ENCODE results near the gene RBM4B.

The RBM4B gene

GRCh38 chr11:66706989-66707388 is 29.3 kb upstream of the RBM4B start:
- DNase-seq = no peak

GRCh38 chr11:66705587-66706335 is 28.1 kb upstream of the RBM4B start:
- DNase-seq = no peak

DNA sequence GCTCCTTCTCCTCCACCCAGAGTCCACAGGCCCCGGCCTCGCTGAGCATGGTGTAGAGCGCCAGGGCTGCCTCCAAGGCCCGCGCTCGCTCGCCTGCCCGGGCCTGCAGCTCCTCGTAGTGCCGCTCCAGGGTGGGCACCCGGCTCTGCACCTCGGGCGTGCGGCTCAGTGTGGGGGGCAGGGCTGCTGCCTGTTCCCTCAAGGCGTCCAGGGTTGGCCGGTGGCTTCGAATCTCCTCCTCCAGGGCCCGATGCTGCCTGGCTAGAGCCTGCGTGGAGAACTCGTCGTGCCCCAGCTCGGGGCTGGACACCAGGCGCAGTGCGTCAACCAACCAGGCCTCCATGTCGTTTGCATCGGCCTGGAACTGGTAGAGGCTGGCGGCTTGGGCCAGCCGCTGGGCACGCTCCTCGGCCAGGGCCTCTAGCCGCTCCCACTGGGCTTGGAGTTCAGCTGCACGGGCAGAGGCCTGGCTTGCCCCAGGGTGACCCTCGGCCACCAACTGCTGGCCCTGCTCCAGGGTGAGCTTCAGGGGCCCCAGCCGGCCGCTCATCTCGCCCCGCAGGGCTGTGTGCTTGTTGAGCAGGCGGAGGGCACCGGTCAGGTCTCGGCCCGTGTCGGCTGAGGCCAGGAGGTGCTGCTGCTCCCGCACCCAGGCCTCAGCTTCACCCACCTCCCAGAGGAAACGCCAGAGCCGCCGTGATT is 27.1 kb upstream of the RBM4B start:
- no peak for DNase-seq

DNA sequence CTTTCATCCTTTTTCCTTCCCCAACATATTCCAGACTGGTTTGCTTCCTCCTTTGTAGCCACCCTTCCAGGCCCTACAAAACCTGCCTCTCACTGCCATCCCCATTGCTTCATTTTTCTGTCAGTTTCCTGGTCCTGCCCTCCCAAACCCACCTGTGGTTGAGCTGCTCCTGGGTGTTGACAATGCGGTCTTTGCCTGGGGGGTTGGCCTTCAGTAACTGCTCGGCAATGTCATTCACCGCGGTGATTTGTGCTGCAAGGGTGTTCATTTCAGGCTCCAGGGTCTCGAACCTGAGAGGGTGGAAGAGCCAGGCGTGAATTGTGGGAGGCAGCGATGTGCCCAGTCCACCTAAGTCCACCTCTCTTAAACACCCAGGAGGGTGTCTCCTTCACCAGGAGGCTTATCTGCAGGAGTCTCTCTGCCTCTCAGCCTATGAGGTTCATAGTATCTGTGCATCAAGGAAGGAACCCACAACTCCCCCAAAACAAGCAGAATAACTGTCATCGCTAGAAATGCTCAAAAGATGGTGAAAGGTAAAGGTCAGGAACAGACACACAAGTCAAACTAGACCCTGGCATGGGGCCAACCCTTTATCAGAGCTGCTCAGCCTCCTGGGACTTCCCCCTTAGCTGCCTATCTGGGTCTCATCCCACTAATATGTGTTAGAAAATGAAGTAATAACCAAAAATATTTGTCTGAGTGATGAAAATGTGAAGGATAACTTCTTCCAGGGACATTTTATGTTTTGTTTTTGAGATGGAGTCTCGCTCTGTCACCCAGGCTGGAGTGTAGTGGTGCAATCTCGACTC is 23.9 kb upstream of the RBM4B start:
- no peak for DNase-seq

DNA sequence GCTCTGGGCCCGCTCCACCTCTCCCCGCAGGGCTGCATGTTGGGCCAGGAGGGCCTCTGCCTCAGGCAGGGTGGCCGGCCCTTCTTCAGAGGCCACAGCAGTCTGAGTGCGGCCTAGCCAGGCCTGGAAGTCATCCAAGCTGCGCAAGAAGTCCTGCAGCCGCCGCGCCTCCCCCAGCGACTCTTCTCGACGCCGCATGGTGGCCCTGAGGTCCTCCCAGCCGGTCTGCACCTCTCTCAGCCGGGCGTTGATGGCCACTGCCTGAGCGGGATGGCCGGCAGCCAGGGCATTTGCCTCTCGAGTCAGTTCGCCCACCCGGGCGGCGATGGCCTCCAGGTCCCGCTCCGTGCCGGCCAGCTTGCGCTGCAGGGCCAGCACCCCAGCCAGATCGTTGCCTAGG is 23.1 kb upstream of the RBM4B start:
- DNase-seq = no peak

- no peak for DNase-seq
Measured at GRCh38 chr11:66700337-66700736, 22.6 kb upstream of the RBM4B start.

- DNase-seq = no peak
Measured at GRCh38 chr11:66698491-66698890, 20.8 kb upstream of the RBM4B start.

- DNase-seq = no peak
Measured at GRCh38 chr11:66697988-66698387, 20.3 kb upstream of the RBM4B start.

DNA sequence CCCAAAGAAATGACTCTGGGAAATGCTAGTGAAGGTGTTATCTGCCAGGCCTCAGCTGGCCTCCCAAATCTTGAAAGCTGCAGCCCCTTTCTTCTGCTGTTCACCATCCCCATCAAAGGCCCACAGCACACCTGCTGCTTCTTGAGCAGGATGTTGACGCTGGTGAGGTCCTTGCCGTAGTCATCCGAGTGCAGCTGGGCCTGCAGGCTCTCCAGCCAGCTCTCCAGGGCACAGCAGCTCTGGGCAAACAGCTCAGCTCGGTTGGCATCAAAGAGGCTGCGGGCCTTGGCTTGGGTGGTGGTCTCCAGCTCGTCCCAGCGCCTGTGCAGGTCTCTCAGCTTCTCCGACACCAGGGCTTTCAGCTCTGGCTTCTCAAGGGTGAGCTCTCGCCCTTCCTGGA is 18.5 kb upstream of the RBM4B start:
- DNase-seq = no peak

DNA sequence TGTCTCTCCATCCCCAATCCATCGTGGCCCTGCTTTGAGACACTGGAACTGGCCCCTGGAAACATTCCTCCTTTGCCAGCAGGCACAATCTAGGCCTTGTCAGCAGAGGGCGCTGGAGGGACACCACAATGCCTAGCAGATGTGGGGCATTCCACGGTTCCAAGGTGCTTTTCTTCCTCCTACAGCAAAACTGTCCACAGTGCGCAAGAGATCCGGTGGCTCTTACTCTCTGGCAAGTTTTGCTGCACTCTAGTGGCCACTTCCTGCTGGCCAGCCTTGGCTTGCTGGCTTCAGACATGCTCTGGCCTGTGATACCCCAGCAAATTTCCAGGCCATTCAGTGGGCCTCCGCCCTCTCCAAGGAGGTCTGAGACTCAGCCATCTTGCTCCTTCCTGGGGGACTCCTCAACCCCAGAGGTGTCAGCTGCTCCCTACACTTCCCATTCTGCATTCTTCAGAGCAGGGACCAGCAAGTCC is 17.1 kb upstream of the RBM4B start:
- DNase-seq = peak; percentile 90

DNA sequence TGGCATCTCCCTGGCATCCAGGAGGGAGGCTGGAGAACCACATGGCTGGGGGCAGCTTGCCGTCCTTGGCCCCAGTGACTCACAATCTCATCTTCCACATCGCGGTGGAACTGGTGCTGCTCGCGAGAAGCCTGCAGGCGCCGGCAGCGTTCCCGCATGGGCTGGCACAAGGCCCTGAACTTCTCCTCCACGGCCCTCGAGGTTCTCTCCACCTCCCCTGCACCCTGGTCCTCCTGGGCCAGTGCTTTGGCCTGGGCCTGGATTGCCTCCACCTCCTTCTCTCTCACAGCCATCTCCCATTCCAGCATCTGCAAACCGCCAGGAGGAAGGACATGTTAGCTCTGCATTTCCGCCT is 16.3 kb upstream of the RBM4B start:
- no peak for DNase-seq

DNA sequence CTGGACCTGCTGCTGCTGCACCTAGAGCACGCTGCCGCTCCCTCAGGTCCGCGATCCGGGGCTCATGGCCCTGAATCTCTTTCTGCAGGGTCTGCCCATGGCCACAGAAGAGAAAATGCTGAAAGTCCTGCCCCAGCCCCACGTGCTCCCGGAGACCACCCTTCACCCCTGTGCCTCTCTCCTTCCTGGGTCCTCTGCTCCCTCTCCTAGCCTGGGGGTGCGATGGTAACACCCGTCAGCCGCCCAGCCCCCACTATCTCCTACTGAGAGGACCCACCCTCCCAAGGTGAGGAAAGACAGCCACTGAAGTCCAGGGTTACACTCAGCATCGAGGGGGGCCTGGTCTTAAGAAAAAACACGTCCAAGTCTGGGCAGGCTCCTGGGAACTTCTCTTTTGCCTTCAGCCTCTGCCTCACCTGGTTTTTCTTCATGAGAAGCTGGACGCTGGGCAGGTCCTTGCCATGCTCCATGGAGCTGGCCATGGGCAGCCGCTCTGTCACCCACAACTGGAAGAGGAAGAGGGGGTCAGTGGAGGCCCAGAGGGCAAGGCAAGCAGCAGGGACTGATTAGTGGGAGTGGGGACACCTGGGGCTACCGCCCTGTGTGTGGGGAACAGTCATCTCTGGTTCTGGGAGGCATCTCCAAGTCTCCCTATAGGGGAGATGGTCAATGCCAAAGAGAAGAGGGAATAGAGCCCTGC is 15.8 kb upstream of the RBM4B start:
- DNase-seq = no peak

- no peak for DNase-seq
Measured at GRCh38 chr11:66692871-66693331, 15.2 kb upstream of the RBM4B start.

DNA sequence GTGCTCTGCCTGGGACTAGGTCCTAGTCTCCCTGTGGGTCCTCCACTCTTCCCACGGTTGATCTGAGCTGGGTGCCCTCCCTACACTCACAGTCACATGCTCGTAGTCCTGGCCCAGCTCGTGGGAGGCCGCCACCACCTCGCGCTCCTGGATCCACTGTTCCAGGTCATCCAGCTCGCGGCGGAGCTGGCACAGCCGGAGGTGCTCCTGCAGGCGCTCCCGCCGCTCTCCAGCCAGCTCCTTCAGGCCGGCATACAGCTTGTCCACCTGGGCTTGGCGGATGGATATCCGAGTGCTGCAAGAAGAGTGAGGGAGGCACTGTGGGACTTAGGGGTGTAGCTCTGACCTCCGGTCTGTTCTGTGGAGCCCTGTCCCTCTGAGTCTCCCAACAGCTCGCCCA is 14.8 kb upstream of the RBM4B start:
- DNase-seq = no peak

DNA sequence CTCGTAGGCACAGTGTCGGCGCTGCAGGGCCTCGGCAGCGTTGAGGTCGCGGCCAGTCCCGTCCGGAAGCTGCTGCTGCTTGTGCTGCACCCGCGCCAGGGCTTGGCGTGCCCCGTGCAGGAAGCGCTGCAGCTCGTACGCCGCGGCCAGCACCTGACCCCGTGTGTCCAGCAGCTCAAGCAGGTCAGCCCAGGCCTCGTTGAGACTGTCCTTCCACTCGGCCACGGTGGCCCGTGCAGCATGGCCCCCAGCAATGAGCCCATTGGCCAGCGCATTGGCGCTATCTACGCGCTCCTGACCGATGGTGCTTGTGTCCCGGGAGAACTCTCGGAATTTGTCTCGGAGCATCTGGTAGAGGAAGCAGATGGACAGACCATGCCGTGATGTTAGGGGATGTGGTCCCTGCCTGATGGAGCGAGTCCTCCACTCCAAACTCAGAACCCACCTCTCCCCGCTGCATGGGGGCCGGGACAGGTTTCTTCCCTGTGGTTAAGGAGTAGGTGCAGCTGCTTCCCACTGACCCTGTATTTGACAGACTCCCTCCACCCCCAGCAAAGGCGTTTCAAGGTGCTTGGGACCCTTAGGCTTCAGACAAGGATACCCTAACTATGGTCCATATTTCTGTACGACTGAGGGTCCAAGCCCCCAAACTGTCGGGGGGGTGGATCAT is 13.8 kb upstream of the RBM4B start:
- DNase-seq = no peak

GRCh38 chr11:66689661-66690590 is 12.2 kb upstream of the RBM4B start:
- no peak for DNase-seq

DNA sequence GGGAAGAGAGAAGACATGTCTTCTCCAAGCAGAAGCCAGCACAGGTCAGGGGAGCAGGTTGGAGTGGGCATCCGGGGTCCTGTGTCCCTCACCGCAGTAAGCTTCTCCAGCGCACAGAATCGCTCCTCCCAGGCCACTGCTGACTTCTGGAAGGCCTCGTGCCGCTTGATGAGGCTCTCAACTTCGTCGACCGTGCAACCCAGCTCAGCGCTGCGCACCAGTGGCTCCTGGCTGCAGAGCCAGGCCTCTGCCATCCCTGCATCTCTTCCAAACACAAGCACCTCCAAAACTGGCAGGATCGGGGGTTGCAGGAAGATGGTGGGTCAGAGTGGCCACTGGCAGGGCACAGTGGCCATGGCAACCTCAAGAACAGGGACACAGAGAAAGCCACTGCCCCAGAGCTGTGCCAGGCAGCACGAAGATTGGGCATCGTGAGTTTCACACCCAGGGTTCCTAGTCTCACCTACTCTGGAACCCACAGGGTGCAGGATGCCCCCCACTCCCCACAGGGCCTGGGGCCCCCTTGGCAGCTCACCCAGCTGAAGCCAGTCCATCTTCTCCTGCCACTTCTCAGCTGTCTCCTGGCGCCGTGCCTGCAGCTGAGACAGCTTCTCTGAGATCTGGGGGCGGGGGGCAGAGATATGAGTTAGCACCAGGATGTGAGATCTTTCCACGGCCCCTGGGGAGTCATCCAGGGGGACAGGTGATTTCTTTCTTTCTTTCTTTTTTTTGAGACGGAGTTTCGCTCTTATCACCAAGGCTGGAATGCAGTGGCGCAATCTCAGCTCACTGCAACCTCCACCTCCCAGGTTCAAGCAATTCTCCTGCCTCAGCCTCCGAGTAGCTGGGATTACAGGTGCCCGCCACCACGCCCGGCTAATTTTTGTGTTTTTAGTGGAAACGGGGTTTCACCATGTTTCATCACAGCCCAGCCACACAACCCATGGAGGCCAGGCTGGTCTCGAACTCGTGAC is 11.2 kb upstream of the RBM4B start:
- no peak for DNase-seq

- no peak for DNase-seq
Measured at GRCh38 chr11:66687831-66688281, 10.2 kb upstream of the RBM4B start.

GRCh38 chr11:66686801-66687750 is 9.4 kb upstream of the RBM4B start:
- DNase-seq = no peak
